Lung (tissue), 12 donors: ENCODE measurements around the gene BAK1. TPM values are rescaled to one million over a fixed set of nuclear protein-coding genes. Genes with fewer than 3 reads are reported as not detected.
A peak's percentile ranks its signal among the peaks of the same experiment; 100 is the strongest.

Experiments
- ATAC-seq: fragments of 200-7000 bp; cut with Tn5 transposase; one replicate; pipeline ENCODE4 v1.9.1; 2020; ENCODE audit warnings: moderate number of reproducible peaks; ENCODE audit not compliant: insufficient read depth, low FRiP score
- DNase-seq, 3 donors: peaks; one replicate each; pipeline ENCODE4 v3.0.0-alpha.2; 2013 to 2017
- H3K27ac ChIP-seq, 2 donors: one replicate each; pipeline ENCODE4 v1.5.1; 2013; ENCODE audit warnings: mild to moderate bottlenecking in 2 of 2, moderate library complexity in 2 of 2, control low read depth in 1 of 2, inconsistent platforms in 1 of 2, low read depth in 1 of 2, low read length in 1 of 2
- H3K27me3 ChIP-seq, 3 donors: one replicate each; pipeline ENCODE4 v1.5.1; 2013; ENCODE audit warnings: low read length in 2 of 3; ENCODE audit not compliant: control insufficient read depth in 3 of 3, insufficient read depth in 3 of 3
- H3K36me3 ChIP-seq, 4 donors: one replicate each; pipeline ENCODE4 v1.5.1; 2013; ENCODE audit warnings: low read length in 4 of 4, mild to moderate bottlenecking in 1 of 4, moderate library complexity in 1 of 4; ENCODE audit not compliant: control insufficient read depth in 4 of 4, insufficient read depth in 4 of 4
- H3K4me1 ChIP-seq, 5 donors: one replicate each; pipeline ENCODE4 v1.5.1; 2013; ENCODE audit warnings: low read length in 5 of 5, mild to moderate bottlenecking in 2 of 5, moderate library complexity in 1 of 5; ENCODE audit not compliant: control insufficient read depth in 5 of 5, insufficient read depth in 5 of 5
- H3K4me3 ChIP-seq: one replicate; pipeline ENCODE4 v1.5.1; 2013; ENCODE audit warnings: mild to moderate bottlenecking, control low read depth, moderate library complexity
- H3K9ac ChIP-seq, 2 donors: one replicate each; pipeline ENCODE4 v1.5.1; 2013; ENCODE audit warnings: low read length in 2 of 2, control low read depth in 1 of 2; ENCODE audit not compliant: insufficient read depth in 1 of 2
- H3K9me3 ChIP-seq, 4 donors: one replicate each; pipeline ENCODE4 v1.5.1; 2013; ENCODE audit warnings: low read length in 3 of 4, mild to moderate bottlenecking in 1 of 4, moderate library complexity in 1 of 4; ENCODE audit not compliant: control insufficient read depth in 4 of 4, insufficient read depth in 3 of 4
- WGBS, 2 donors: extraction: QIAGEN DNeasy Blood & Tissue Kit; methylation state at CpG; one replicate each; pipeline ENCODE4 v1.1.7; 2013; 5-methylcytosine and 5-hydroxymethylcytosine counted together
- polyA plus RNA-seq, 2 donors: library from polyadenylated mRNA; stranded (reverse); fragments of 200-250 nt; gene quantifications; one replicate each; pipeline ENCODE4 v1.2.1, GENCODE V29; 2013
- total RNA-seq, 2 donors: library from RNA; depleted of rRNA in 1 of 2; stranded (reverse); fragments of >200 nt in 1 of 2; gene quantifications; one replicate each; pipeline ENCODE4 v1.2.1, GENCODE V29; 2014 to 2021
- TF ChIP-seq, protein P1 (sequence below): IDR thresholded peaks from 2 replicates; pipeline ENCODE4 v1.5.1; 2012; ENCODE audit warnings: mild to moderate bottlenecking; ENCODE audit errors: control extremely low read depth, extremely low read depth
- donor health status: control.
- donor health status: control.
- donor health status: Bipolar disorder and iron deficiency.
- donor health status: healthy.
- donor health status: DM: yes; HTN: yes; CAD: no.

The BAK1 gene
- total and polyA plus RNA-seq, 4 donors: 7.4 to 25.6 (median 18.9) TPM

DNA sequence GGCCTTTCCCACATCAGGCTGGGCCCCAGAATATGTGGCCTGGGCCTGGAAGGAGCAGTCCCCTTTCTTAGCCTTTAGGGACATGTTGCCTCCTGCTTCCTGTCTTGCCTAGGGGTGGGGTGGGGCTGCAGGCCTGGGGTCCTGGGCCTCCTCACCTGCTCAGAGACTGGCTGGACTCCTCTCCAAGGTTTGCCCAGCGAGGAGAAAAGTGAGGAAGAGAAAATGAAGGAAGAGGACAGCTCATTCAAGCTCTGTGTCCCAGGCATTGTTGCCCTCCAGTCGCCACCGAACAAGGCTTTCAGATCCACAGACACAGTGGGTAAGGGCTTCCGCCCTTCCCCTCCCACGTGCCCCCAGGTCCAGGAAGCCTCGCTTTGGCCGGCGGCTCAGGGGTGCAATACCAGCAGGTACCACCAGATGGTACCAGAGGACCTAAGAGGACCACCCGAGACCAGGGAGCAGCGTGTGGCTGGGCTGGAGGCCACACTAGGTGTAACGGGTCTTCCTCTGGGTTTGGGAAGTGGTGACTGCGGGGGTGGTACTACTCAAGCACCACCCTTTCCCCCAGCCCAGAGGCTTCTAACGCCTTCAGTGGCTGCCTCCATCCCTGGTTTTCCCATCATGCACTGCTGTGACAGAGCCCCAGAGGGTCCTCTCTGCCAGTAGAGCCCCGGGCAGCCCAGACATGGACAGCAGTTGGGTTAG is 5.5 kb upstream of the BAK1 start:
- TF ChIP-seq, protein P1, sequence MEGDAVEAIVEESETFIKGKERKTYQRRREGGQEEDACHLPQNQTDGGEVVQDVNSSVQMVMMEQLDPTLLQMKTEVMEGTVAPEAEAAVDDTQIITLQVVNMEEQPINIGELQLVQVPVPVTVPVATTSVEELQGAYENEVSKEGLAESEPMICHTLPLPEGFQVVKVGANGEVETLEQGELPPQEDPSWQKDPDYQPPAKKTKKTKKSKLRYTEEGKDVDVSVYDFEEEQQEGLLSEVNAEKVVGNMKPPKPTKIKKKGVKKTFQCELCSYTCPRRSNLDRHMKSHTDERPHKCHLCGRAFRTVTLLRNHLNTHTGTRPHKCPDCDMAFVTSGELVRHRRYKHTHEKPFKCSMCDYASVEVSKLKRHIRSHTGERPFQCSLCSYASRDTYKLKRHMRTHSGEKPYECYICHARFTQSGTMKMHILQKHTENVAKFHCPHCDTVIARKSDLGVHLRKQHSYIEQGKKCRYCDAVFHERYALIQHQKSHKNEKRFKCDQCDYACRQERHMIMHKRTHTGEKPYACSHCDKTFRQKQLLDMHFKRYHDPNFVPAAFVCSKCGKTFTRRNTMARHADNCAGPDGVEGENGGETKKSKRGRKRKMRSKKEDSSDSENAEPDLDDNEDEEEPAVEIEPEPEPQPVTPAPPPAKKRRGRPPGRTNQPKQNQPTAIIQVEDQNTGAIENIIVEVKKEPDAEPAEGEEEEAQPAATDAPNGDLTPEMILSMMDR: peak; percentile 98
- peaks cover 0 to 25% (median 9%) of the 10 kb centered on the region in 5 donors for H3K4me1 ChIP-seq
- DNase-seq: peak; percentile 75 to 80 (median 78)
- peak overlapping the region in 1 of 2 donors; percentile 35 for H3K27ac ChIP-seq
- WGBS, 2 donors: 11% methylated on average over 14 of the region's 14 CpGs
- H3K4me3 ChIP-seq: no peak overlapping the region
- H3K9ac ChIP-seq: no peak overlapping the region
- no peak for ATAC-seq
- H3K9me3 ChIP-seq: no peaks in the 10 kb centered on the region
- H3K27me3 ChIP-seq: no peaks in the 10 kb centered on the region
- no peaks in the 10 kb centered on the region for H3K36me3 ChIP-seq

DNA sequence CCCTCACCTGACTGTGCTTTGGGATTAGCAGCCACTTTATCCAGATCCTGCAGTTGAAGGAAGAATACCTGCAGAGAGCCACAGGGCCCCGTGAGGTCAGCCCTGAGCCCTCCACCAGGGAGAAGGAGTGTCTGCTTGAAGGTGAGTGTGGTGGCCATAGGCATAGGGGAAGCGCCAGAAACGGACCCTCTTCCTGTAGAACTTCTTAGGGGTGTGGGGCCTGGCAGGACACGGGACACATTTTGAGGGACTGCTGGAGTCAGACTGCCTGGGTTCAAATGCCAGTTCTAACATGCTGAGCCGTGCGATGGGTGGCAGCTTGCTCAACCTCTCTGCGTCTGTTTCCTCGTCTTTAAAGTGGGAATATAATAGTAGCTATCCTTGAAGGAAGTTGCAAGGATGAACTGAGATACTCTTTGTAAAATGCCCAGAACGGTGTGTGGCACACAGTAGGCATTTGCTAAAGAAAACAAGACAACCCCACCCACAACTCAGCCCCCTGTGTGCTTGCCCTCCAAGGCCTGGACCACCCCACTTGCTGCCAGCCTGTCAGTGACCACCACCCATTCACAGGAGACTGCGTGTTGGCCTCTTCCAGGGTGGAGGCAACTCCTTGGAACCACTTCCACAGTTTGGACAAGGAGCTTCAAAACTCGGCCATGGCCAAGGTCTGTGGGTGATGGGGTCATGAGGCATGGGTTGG is 4.8 kb upstream of the BAK1 start:
- WGBS, 2 donors: 69 to 79% methylated on average over 11 of the region's 11 CpGs
- Histone ChIP-seq H3K36me3 (no peaks in the 10 kb centered on the region), H3K4me3 (no peak overlapping the region), H3K9me3 (no peaks in the 10 kb centered on the region), H3K27me3 (no peaks in the 10 kb centered on the region), H3K9ac (no peak overlapping the region), H3K27ac (no peak overlapping the region), H3K4me1 (peaks cover 0 to 21% (median 2%) of the 10 kb centered on the region in 5 donors)
- TF ChIP-seq, protein P1: no peak
- DNase-seq (no peak), ATAC-seq (no peak)

DNA sequence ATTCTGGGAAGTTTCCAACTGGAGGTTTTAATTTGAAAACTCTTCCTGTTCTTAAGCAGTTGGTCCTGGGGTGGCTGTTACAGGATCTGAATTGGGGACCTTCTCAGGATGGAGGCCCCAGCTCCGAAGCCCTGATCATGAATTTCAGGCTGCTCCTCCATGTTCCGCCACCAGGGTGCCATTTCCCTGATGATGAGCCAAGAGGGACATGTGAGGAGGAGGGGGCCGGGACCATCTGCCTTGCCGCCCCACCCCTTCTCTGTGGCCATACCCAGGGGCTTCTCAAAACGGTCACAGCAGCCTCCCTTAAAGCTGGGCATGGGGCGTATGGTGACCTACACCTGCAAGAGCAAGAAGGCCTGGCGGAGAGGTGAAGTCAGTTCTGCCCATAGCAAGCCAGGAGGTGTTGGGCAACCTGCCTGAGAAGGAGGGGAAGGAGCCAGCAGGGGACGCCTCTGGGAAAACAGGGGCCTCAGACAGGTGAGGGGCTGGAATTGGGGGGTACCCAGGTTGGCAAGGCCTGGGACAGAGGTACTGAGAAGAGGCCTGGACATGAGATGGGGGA is 3.6 kb upstream of the BAK1 start:
- Histone ChIP-seq H3K9me3 (no peaks in the 10 kb centered on the region), H3K27ac (no peak overlapping the region), H3K4me3 (no peak overlapping the region), H3K36me3 (no peaks in the 10 kb centered on the region), H3K27me3 (no peaks in the 10 kb centered on the region), H3K4me1 (peaks cover 0 to 18% (median 6%) of the 10 kb centered on the region in 5 donors), H3K9ac (no peak overlapping the region)
- DNase-seq (no peak), ATAC-seq (no peak)
- WGBS, 2 donors: 82 to 84% methylated on average over 8 of the region's 8 CpGs
- TF ChIP-seq, protein P1: no peak
